Measurements from ENCODE around the gene SLBP. TPM values are rescaled to one million over a fixed set of nuclear protein-coding genes. Genes with fewer than 3 reads are reported as not detected.
A peak's percentile ranks its signal among the peaks of the same experiment; 100 is the strongest.

The SLBP gene
- total RNA-seq, 1 donor: 89.1 TPM

GRCh38 chr4:1684506-1685234 is 27.4 kb downstream of the SLBP start:
- TF ChIP-seq CTCF (IDR thresholded peaks at IDR 0.05; ENCODE audit: insufficient read depth, low read length): no peak
- no peak for DNase-seq (ENCODE audit: low read depth)
- H3K4me3 ChIP-seq (ENCODE audit: low read depth, low read length): peak overlapping the region; percentile 62

- DNase-seq (ENCODE audit: low read depth): peak; percentile 73
- no peak for TF ChIP-seq CTCF (IDR thresholded peaks at IDR 0.05; ENCODE audit: insufficient read depth, low read length)
- peak within 1 kb of the TSS; percentile 66 for H3K4me3 ChIP-seq (ENCODE audit: low read depth, low read length)
Measured at GRCh38 chr4:1683736-1684505, 28.2 kb downstream of the SLBP start, which contains the start of gene FAM53A. Gene FAM53A (minus strand): TSS chr4:1684313. CDS start chr4:1668741, 15,572 bp downstream.

GRCh38 chr4:1683261-1683735 is 28.8 kb downstream of the SLBP start:
- no peak for TF ChIP-seq CTCF (IDR thresholded peaks at IDR 0.05; ENCODE audit: insufficient read depth, low read length)
- peak; percentile 88 for DNase-seq (ENCODE audit: low read depth)
- H3K4me3 ChIP-seq (ENCODE audit: low read depth, low read length): peak overlapping the region; percentile 66

- H3K4me3 ChIP-seq (ENCODE audit: low read depth, low read length): peak overlapping the region; percentile 66
- no peak for TF ChIP-seq CTCF (IDR thresholded peaks at IDR 0.05; ENCODE audit: insufficient read depth, low read length)
- DNase-seq (ENCODE audit: low read depth): no peak
Measured at GRCh38 chr4:1682860-1683259, 29.3 kb downstream of the SLBP start.

GRCh38 chr4:1678244-1678643 is 33.9 kb downstream of the SLBP start:
- DNase-seq (ENCODE audit: low read depth): no peak
- no peak for TF ChIP-seq CTCF (IDR thresholded peaks at IDR 0.05; ENCODE audit: insufficient read depth, low read length)
- no peak overlapping the region for H3K4me3 ChIP-seq (ENCODE audit: low read depth, low read length)

- no peak for TF ChIP-seq CTCF (IDR thresholded peaks at IDR 0.05; ENCODE audit: insufficient read depth, low read length)
- no peak overlapping the region for H3K4me3 ChIP-seq (ENCODE audit: low read depth, low read length)
- DNase-seq (ENCODE audit: low read depth): no peak
Measured at GRCh38 chr4:1676605-1677525, 35.3 kb downstream of the SLBP start.
